SJCRH30 (cell line): Measurements from ENCODE around the gene PGAP3. TPM values are rescaled to one million over a fixed set of nuclear protein-coding genes. Genes with fewer than 3 reads are reported as not detected.

Source experiments
- DNase-seq, 2 experiments: peaks; one replicate each; pipeline ENCODE4 v3.0.0-alpha.2; 2015 to 2020
- H3K27ac ChIP-seq: fragments of 250-450 bp; sonication (Bioruptor Pico); 2 replicates; pipeline ENCODE4 v1.5.1; 2020; ENCODE audit warnings: mild to moderate bottlenecking, moderate library complexity
- H3K27me3 ChIP-seq: fragments of 250-450 bp; sonication (Bioruptor Pico); 2 replicates; pipeline ENCODE4 v1.5.1; 2020; ENCODE audit warnings: mild to moderate bottlenecking, moderate library complexity
- H3K36me3 ChIP-seq: fragments of 250-450 bp; sonication (Bioruptor Pico); 2 replicates; pipeline ENCODE4 v1.5.1; 2020; ENCODE audit warnings: mild to moderate bottlenecking, moderate library complexity
- H3K4me1 ChIP-seq: fragments of 250-450 bp; sonication (Bioruptor Pico); 2 replicates; pipeline ENCODE4 v1.5.1; 2020; ENCODE audit warnings: mild to moderate bottlenecking, moderate library complexity
- H3K4me3 ChIP-seq: fragments of 250-450 bp; sonication (Bioruptor Pico); 2 replicates; pipeline ENCODE4 v1.5.1; 2020; ENCODE audit warnings: mild to moderate bottlenecking, moderate library complexity
- H3K9me3 ChIP-seq: fragments of 250-450 bp; sonication (Bioruptor Pico); replicated peaks from 2 replicates; pipeline ENCODE4 v1.5.1; 2020; ENCODE audit warnings: mild to moderate bottlenecking, moderate library complexity
- total RNA-seq: library from RNA; depleted of rRNA; stranded (reverse); fragments of >200 nt; shearing (Covaris generic); gene quantifications from 2 replicates; pipeline ENCODE4 v1.2.3, GENCODE V29; 2014

PGAP3 gene
- total RNA-seq, 1 experiment from 2014 or later, result 3.1 TPM

DNA sequence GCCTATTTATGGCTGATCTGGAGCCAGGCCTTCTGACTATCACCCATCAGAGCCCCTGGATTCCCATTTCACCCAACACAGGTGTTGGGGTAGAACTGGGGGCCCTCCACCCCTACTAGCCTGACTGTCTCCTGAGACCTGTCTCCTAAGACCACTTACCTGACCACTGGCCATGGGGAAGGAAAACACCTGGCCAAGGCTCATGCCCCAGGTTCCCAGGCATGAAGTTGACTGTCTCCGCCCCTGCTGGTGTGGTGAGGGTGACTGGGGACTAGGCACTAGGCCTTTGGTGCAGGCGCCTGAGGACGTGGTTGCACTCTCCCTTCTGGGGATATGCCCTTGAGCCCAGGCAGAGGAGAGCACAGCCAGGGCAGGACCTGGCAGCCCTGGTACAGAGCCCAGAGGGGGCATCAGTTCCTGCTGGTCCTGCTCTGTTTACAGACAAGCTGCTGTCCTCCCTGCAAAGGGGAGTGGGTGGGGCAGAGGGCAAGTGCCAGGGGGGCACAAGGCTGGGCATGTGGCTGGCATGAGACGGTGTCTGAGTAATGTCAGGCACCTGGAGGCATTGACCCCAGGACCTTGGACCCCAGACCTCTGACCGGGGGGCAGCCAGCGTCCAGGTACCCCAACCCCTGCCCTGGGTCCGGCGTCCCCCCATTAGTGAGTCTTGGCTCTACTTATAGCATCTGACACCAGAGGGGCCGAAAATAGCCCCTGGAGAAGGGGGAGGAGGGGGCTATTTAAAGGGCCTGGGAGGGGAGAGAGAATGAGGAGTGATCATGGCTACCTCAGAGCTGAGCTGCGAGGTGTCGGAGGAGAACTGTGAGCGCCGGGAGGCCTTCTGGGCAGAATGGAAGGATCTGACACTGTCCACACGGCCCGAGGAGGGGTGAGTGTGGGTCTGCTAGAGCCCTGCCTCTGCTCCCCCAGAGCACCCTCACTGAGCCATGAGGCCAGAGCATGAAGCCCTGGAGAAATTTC lies 23.0 kb downstream of the PGAP3 start, which contains the start of gene TCAP:
TCAP (plus strand) TSS at position 769 of the 981 bp plus-strand sequence; CDS start at position 780, 11 bp downstream.
- Histone ChIP-seq H3K27me3 (no peaks in the 10 kb centered on the region), H3K27ac (no peak within 1 kb of the TSS)

GRCh38 chr17:39663688-39664580 lies 23.9 kb downstream of the PGAP3 start:
- peaks cover 51% of the 10 kb centered on the region for H3K4me1 ChIP-seq
- no peak for DNase-seq
- no peaks in the 10 kb centered on the region for H3K9me3 ChIP-seq
- H3K4me3 ChIP-seq, result no peak overlapping the region
- 0 out of 2 replicates have a peak, but pooled peaks cover 2% of the 10 kb centered on the region for H3K36me3 ChIP-seq
- H3K27ac ChIP-seq, result no peak overlapping the region
- no peaks in the 10 kb centered on the region for H3K27me3 ChIP-seq

More for the DNA sequence above, 23.0 kb downstream of the PGAP3 start, which contains the start of gene TCAP:
- 0 out of 2 replicates have a peak, but pooled peaks cover 2% of the 10 kb centered on the region for H3K36me3 ChIP-seq
- peaks cover 44% of the 10 kb centered on the region for H3K4me1 ChIP-seq
- H3K4me3 ChIP-seq, result no peak within 1 kb of the TSS
- no peaks in the 10 kb centered on the region for H3K9me3 ChIP-seq
- DNase-seq, result no peak

DNA sequence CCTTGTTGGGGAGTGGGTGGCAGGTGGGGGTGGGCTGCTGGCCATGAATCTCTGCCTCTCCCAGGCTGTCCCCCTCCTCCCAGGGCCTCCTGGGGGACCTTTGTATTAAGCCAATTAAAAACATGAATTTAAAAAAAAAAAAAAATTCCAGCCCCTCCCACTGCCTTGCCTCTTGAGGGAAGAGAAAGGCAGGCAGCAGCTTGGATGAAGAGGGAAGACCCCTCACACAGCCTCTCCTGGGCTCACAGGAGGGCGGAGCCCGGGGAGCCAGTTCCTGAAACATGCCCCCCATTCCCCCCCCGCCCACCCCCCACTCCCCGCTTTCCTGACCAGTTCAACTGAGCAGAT lies 24.5 kb downstream of the PGAP3 start:
- Histone ChIP-seq H3K36me3 (0 out of 2 replicates have a peak, but pooled peaks cover 2% of the 10 kb centered on the region), H3K4me1 (peaks cover 52% of the 10 kb centered on the region), H3K27me3 (no peaks in the 10 kb centered on the region), H3K9me3 (no peaks in the 10 kb centered on the region), H3K4me3 (no peak overlapping the region), H3K27ac (no peak overlapping the region)
- no peak for DNase-seq

- Histone ChIP-seq H3K9me3 (no peaks in the 10 kb centered on the region), H3K27ac (no peak overlapping the region), H3K4me1 (peaks cover 52% of the 10 kb centered on the region), H3K36me3 (0 out of 2 replicates have a peak, but pooled peaks cover 2% of the 10 kb centered on the region), H3K4me3 (no peak overlapping the region), H3K27me3 (no peaks in the 10 kb centered on the region)
- DNase-seq, result no peak
Observed at GRCh38 chr17:39662551-39663339, 25.1 kb downstream of the PGAP3 start.

DNA sequence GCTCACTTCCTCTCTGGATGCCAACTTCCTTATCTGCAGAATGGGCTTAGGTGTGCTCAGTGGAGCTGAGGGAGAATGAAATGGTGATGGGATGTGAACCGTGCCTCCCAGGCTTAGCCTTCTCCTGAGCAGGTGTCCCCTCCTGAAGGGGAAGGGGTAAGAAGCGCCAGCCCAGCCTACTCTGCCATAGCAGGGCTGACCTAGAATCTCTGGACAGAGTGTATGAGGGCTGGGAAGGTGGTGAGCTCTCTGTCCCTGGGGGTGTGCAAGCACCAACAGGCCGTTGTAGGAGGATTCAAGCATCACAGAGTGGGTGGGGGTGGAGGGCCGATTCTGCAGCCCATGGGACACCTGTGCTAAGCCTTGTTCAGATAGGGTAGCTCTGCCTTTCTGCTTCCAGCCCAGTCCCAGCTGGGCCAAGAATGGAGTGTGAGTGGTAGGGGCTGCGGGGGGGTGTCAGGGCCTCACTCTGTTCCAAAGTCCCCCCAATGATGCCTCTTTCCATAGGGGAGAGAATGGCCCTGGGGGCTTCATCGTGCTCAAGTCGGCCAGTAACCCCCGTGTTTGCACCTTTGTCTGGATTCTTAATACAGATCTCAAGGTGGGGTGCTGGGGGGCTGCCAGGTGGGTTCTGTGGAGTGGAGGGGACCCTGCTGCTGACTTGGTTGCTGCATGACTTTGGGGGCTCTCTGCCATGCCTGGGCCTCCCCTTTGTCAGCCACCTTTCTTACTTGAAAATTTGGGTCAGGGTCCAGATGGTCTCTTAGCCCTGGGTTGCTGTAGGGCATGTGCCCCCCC lies 25.9 kb downstream of the PGAP3 start:
- Histone ChIP-seq H3K4me3 (no peak overlapping the region), H3K27me3 (no peaks in the 10 kb centered on the region), H3K27ac (peak overlapping the region; percentile 35), H3K36me3 (0 out of 2 replicates have a peak, but pooled peaks cover 2% of the 10 kb centered on the region), H3K4me1 (peaks cover 46% of the 10 kb centered on the region), H3K9me3 (no peaks in the 10 kb centered on the region)
- no peak for DNase-seq

DNA sequence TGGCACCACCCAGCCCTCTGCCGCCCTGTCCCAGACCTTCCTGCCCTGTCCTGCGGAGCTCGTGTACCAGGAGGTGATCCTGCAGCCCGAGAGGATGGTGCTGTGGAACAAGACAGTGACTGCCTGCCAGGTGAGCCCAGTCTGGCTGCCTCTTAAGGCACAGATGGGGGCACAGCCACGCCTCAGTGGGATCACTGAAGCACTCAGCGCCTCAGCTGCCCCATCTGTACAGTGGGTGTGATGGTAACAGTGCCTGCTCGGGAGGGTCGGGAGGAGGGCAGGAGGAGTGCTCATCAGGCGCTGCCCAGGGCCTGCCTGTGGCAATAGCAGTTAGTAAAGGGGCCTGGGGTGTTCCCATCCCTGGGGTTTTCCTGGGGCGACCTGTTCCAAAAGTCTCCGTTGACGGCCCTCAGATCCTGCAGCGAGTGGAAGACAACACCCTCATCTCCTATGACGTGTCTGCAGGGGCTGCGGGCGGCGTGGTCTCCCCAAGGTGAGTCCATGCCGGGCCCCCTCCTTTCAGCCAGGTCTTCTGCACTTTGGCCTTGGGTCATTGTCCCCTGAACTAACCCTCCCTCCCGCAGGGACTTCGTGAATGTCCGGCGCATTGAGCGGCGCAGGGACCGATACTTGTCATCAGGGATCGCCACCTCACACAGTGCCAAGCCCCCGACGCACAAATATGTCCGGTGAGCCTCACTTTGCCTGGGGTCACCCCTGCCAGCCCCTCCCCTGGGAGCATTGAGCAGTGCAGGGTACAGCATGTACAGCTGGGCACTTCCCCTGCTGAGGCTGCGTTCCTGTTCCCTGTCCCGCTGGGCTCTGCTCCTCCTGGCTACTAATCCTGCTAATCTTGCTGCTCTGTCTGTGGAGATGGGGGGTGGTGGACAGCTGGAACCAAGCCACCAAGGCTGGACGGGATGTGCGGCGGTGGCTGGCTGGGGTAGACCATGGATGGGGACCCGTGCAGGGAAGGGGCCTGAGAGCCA lies 27.2 kb downstream of the PGAP3 start:
- Histone ChIP-seq H3K4me1 (peaks cover 34% of the 10 kb centered on the region), H3K27ac (peak overlapping the region; percentile 35), H3K36me3 (0 out of 2 replicates have a peak, but pooled peaks cover 2% of the 10 kb centered on the region), H3K9me3 (no peaks in the 10 kb centered on the region), H3K4me3 (no peak overlapping the region), H3K27me3 (no peaks in the 10 kb centered on the region)
- DNase-seq, result peak; percentile 90 to 93

GRCh38 chr17:39660011-39660360 lies 27.9 kb downstream of the PGAP3 start:
- Histone ChIP-seq H3K9me3 (no peaks in the 10 kb centered on the region), H3K27me3 (no peaks in the 10 kb centered on the region), H3K36me3 (0 out of 2 replicates have a peak, but pooled peaks cover 2% of the 10 kb centered on the region), H3K4me1 (peaks cover 27% of the 10 kb centered on the region), H3K4me3 (no peak overlapping the region), H3K27ac (peak overlapping the region; percentile 27; the same call in 1 of the 2 replicates)
- no peak for DNase-seq

DNA sequence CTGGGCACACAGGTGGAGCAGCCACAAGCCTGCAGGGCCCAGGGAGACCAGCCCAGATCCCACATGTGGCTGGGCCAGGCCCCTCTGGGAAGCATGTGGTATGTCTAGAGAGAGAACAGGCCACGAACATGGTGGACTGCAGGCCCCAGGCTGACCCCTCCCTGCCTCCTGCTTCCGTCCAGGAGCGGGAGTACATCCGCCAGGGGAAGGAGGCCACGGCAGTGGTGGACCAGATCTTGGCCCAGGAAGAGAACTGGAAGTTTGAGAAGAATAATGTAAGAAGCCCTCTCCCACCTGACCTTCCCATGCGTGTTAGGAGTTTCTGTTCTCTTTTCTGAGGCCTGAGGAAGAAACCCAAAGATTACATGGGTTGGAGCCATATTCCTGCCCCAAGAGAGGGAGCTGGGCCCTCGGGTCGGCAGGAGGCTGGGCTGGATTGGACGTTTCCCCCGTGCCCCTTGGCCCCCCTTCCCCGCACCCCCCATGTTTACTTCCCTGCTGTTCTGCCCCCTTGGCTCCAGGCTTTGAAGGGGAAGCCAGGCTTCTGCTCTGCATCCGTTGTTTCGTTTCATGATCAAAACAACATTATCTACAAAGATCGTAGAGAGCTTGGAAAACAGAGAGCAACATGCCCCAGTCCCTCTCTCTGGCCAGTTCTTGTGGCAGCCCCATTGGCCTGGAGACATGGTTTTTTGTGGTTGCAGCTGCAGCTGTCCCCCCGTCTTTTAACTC lies 28.4 kb downstream of the PGAP3 start:
- Histone ChIP-seq H3K27ac (peak overlapping the region; percentile 34), H3K4me1 (peaks cover 27% of the 10 kb centered on the region), H3K36me3 (0 out of 2 replicates have a peak, but pooled peaks cover 2% of the 10 kb centered on the region), H3K9me3 (no peaks in the 10 kb centered on the region), H3K4me3 (no peak overlapping the region), H3K27me3 (no peaks in the 10 kb centered on the region)
- peak; percentile 55 to 73 for DNase-seq

DNA sequence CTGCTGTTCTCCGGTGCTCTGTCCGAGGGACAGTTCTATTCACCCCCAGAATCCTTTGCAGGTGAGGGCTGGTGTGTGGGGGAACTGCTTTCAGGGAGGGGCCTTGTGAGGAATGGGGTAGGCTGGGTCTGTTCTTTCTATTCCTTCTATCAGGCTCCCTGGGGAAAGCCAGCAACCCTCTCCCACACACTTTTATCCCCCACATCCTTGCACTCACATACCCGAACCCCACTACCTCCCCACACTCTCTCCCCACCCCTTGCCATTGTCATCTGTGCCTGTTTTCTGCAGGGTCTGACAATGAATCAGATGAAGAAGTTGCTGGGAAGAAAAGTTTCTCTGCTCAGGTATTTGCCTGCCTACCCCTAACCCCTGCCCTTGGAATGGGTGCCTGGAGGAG lies 29.1 kb downstream of the PGAP3 start:
- H3K4me1 ChIP-seq, result peaks cover 27% of the 10 kb centered on the region

DNA sequence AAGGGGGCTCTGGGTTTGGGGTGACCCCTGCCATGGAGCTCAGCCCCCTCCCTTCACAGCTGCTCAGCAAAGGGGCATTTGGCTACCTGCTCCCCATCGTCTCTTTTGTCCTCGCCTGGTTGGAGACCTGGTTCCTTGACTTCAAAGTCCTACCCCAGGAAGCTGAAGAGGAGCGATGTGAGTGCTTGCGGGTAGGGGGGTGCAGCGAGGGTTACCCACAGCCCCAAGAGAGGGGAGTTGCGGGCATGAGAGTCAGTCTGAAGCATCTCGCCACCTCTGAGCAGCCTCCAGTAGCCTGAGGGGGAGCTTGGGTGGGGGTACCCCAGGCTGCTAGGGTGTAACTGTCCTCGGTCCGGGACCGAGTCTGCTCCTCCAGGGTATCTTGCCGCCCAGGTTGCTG lies 29.5 kb downstream of the PGAP3 start:
- DNase-seq, result no peak
- Histone ChIP-seq H3K9me3 (no peaks in the 10 kb centered on the region), H3K27ac (no peak overlapping the region), H3K36me3 (0 out of 2 replicates have a peak, but pooled peaks cover 2% of the 10 kb centered on the region), H3K27me3 (no peaks in the 10 kb centered on the region), H3K4me3 (no peak overlapping the region), H3K4me1 (peaks cover 27% of the 10 kb centered on the region)

More for the DNA sequence above, 29.1 kb downstream of the PGAP3 start:
- Histone ChIP-seq H3K4me3 (no peak overlapping the region), H3K27ac (no peak overlapping the region; the same call in 1 of the 2 replicates), H3K9me3 (no peaks in the 10 kb centered on the region), H3K27me3 (no peaks in the 10 kb centered on the region), H3K36me3 (0 out of 2 replicates have a peak, but pooled peaks cover 2% of the 10 kb centered on the region)
- DNase-seq, result no peak

DNA sequence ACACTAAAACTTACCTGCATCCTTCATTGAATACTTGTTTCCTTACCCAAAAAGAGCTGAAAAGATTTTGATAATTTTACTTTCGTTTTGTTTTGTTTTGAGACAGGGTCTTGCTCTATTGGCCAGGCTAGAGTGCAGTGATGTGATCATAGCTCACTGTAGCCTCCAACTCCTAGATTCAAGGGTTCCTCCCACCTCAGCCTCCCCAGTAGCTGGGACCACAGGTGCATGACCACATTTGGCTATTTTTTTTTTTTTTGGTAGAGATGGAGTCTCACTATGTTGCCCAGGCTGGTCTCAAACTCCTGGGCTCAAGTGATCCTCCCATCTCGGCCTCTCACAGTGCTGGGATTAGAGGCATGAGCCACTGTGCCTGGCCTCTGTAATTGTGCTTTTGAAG lies 32.8 kb downstream of the PGAP3 start:
- Histone ChIP-seq H3K4me3 (no peak overlapping the region), H3K27me3 (no peaks in the 10 kb centered on the region), H3K27ac (no peak overlapping the region), H3K4me1 (peaks cover 23% of the 10 kb centered on the region), H3K9me3 (no peaks in the 10 kb centered on the region), H3K36me3 (no peaks in the 10 kb centered on the region)
- no peak for DNase-seq
